HCT116 (cell line): ENCODE measurements around the gene SPACDR. TPM values are rescaled to one million over a fixed set of nuclear protein-coding genes. Genes with fewer than 3 reads are reported as not detected.

Source experiments
- ATAC-seq: fragments of 200-7000 bp; cut with Tn5 transposase; 2 replicates; pipeline ENCODE4 v1.9.1; 2020; ENCODE audit warnings: mild to moderate bottlenecking, moderate library complexity
- BruUV-seq: library from RNA; stranded (reverse); fragments of 400-500 nt; replicated peaks from 2 replicates; lab custom pipeline; 2021; lab: Mats Ljungman, UMichigan
- CTCF ChIA-PET: fragments of 300-600 bp; sonication (Branson Sonifier 250); formaldehyde crosslinking; loops from one replicate; lab custom pipeline; 2021; ENCODE audit warnings: antibody characterized with exemption; lab: Charles Lee
- POLR2A ChIA-PET: fragments of 300-600, 350-600 bp; sonication (Branson Sonifier 250); formaldehyde crosslinking; loops from one replicate; lab custom pipeline; 2021; ENCODE audit warnings: antibody characterized with exemption; lab: Charles Lee
- RAD21 ChIA-PET, 2 experiments: fragments of 300-600 bp; sonication (Branson Sonifier 250); formaldehyde crosslinking; loops; one replicate each; lab custom pipeline; 2023; ENCODE audit warnings: low total read pairs in 2 of 2; ENCODE audit not compliant: uncharacterized antibody in 2 of 2, unreplicated experiment in 2 of 2, low non-redundant PET in 1 of 2; lab: Charles Lee
- DNase-seq: peaks from one replicate; pipeline ENCODE4 v3.0.0-alpha.2; 2010; ENCODE audit warnings: low read depth, low spot score
- H2AFZ ChIP-seq: fragments of 200-600 bp; shearing (Covaris generic), sonication (generic); 2 replicates; pipeline ENCODE4 v1.6.1; 2017; ENCODE audit warnings: low read depth, mixed run types, mixed read lengths, antibody characterized with exemption, low read length; ENCODE audit not compliant: poor library complexity, severe bottlenecking
- H3K27ac ChIP-seq: 2 replicates; pipeline ENCODE4 v1.5.1; 2012; ENCODE audit warnings: low read depth, low read length
- H3K27me3 ChIP-seq: fragments of 200-600 bp; sonication (generic); 2 replicates; pipeline ENCODE4 v1.6.1; 2016; ENCODE audit warnings: mixed run types, low read length, mixed read lengths; ENCODE audit not compliant: insufficient read depth
- H3K36me3 ChIP-seq, 2 experiments: fragments of 200-500 bp in 1 of 2; fragments of 200-600 bp in 1 of 2; sonication (Bioruptor generic) in 1 of 2; sonication (generic) in 1 of 2; 2 replicates each; pipeline versions ENCODE4 v1.5.1 to v1.6.1; 2014 to 2016; ENCODE audit warnings: low read length in 2 of 2, inconsistent platforms in 1 of 2, mixed read lengths in 1 of 2, mixed run types in 1 of 2; ENCODE audit not compliant: insufficient read depth in 2 of 2, control insufficient read depth in 1 of 2
- H3K4me1 ChIP-seq, 2 experiments: fragments of 200-600 bp in 1 of 2; sonication (generic) in 1 of 2; 2 replicates each; pipeline versions ENCODE4 v1.5.1 to v1.6.1; 2012 to 2017; ENCODE audit warnings: low read length in 2 of 2, inconsistent platforms in 1 of 2, mild to moderate bottlenecking in 1 of 2, mixed read lengths in 1 of 2, mixed run types in 1 of 2, moderate library complexity in 1 of 2; ENCODE audit not compliant: insufficient read depth in 2 of 2, control insufficient read depth in 1 of 2
- H3K4me2 ChIP-seq: fragments of 200-600 bp; sonication (generic); 2 replicates; pipeline ENCODE4 v1.6.1; 2017; ENCODE audit warnings: mixed run types, low read length, mixed read lengths
- H3K4me3 ChIP-seq, 2 experiments: fragments of 200-600 bp in 1 of 2; sonication (generic) in 1 of 2; replicated peaks in 1 of 2; 2 replicates each; pipeline ENCODE4 v1.5.1; 2011 to 2016; ENCODE audit warnings: low read length in 2 of 2, control low read depth in 1 of 2, low read depth in 1 of 2, mild to moderate bottlenecking in 1 of 2, mixed read lengths in 1 of 2, mixed run types in 1 of 2
- H3K79me2 ChIP-seq: fragments of 200-600 bp; sonication (generic); 2 replicates; pipeline ENCODE4 v1.6.1; 2017; ENCODE audit warnings: mild to moderate bottlenecking, mixed run types, low read length, moderate library complexity, mixed read lengths; ENCODE audit not compliant: insufficient read depth
- H3K9ac ChIP-seq: fragments of 200-600 bp; sonication (generic); 2 replicates; pipeline ENCODE4 v1.6.1; 2016; ENCODE audit warnings: low read length, mixed read lengths
- H3K9me2 ChIP-seq: fragments of 200-600 bp; sonication (generic), shearing (Covaris generic); 2 replicates; pipeline ENCODE4 v1.6.1; 2017; ENCODE audit warnings: mixed run types, mild to moderate bottlenecking, moderate library complexity; ENCODE audit not compliant: insufficient read depth
- H3K9me3 ChIP-seq, 2 experiments: fragments of 200-500 bp in 1 of 2; fragments of 200-600 bp in 1 of 2; sonication (Bioruptor generic) in 1 of 2; sonication (generic) in 1 of 2; 2 replicates each; pipeline ENCODE4 v1.6.1; 2014 to 2017; ENCODE audit warnings: low read length in 2 of 2, mixed read lengths in 2 of 2, inconsistent platforms in 1 of 2, low read depth in 1 of 2, mild to moderate bottlenecking in 1 of 2, mixed run types in 1 of 2, moderate library complexity in 1 of 2; ENCODE audit not compliant: control insufficient read depth in 1 of 2, insufficient read depth in 1 of 2
- H4K20me1 ChIP-seq: fragments of 200-600 bp; sonication (generic), shearing (Covaris generic); 2 replicates; pipeline ENCODE4 v1.6.1; 2017; ENCODE audit warnings: mixed run types, mild to moderate bottlenecking, moderate library complexity; ENCODE audit not compliant: insufficient read depth
- ATF3 ChIP-seq: IDR thresholded peaks from 2 replicates; pipeline ENCODE4 v1.6.1; 2012
- CBX3 ChIP-seq: IDR thresholded peaks from 2 replicates; pipeline ENCODE4 v1.6.1; 2012; ENCODE audit warnings: low read depth
- CEBPB ChIP-seq: IDR thresholded peaks from 2 replicates; pipeline ENCODE4 v1.6.1; 2012; ENCODE audit warnings: low read depth
- CTCF ChIP-seq, 3 experiments: fragments of 200-600 bp in 1 of 3; sonication (generic) in 1 of 3; IDR thresholded peaks in 2 of 3; conservative IDR thresholded peaks in 1 of 3; 2 replicates each; pipeline ENCODE4 v1.5.1; 2012 to 2017; ENCODE audit warnings: low read depth in 2 of 3, low read length in 2 of 3, antibody characterized with exemption in 1 of 3, borderline replicate concordance in 1 of 3, control low read depth in 1 of 3, mild to moderate bottlenecking in 1 of 3, mixed read lengths in 1 of 3, mixed run types in 1 of 3, moderate library complexity in 1 of 3; ENCODE audit not compliant: insufficient read depth in 1 of 3
- EGR1 ChIP-seq: IDR thresholded peaks from 2 replicates; pipeline ENCODE4 v1.6.1; 2012; ENCODE audit warnings: low read depth
- ELF1 ChIP-seq: IDR thresholded peaks from 2 replicates; pipeline ENCODE4 v1.6.1; 2012; ENCODE audit warnings: low read depth, borderline replicate concordance
- FOSL1 ChIP-seq: IDR thresholded peaks from 2 replicates; pipeline ENCODE4 v1.6.1; 2012; ENCODE audit warnings: low read depth
- JUND ChIP-seq: IDR thresholded peaks from 2 replicates; pipeline ENCODE4 v1.6.1; 2012
- POLR2A ChIP-seq: IDR thresholded peaks from 2 replicates; pipeline ENCODE4 v1.7.0; 2011; ENCODE audit warnings: borderline replicate concordance; ENCODE audit not compliant: insufficient read depth, insufficient read length; ENCODE audit errors: extremely low read depth
- POLR2AphosphoS5 ChIP-seq: IDR thresholded peaks from 2 replicates; pipeline ENCODE4 v1.6.1; 2011; ENCODE audit warnings: mild to moderate bottlenecking, low read depth, low read length, moderate library complexity
- SP1 ChIP-seq: IDR thresholded peaks from 2 replicates; pipeline ENCODE4 v1.6.1; 2012; ENCODE audit warnings: low read depth
- TCF7L2 ChIP-seq: IDR thresholded peaks from 2 replicates; pipeline ENCODE4 v1.7.0; 2011; ENCODE audit warnings: borderline replicate concordance, inconsistent platforms; ENCODE audit not compliant: insufficient read depth, insufficient read length; ENCODE audit errors: extremely low read depth
- ZBTB33 ChIP-seq: IDR thresholded peaks from 2 replicates; pipeline ENCODE4 v1.6.1; 2011; ENCODE audit warnings: mild to moderate bottlenecking, low read length, moderate library complexity; ENCODE audit not compliant: insufficient replicate concordance; ENCODE audit errors: extremely low read depth
- ZFX ChIP-seq: fragments of 450-650 bp; IDR thresholded peaks from 2 replicates; pipeline ENCODE4 v1.6.1; 2017
- intact Hi-C: fragments of 100-400 bp; cut with micrococcal nuclease; formaldehyde crosslinking; loops from 2 replicates; pipeline ENCODE4 v1.10.0; 2022
- total RNA-seq: library from RNA; stranded (reverse); gene quantifications from one replicate; pipeline ENCODE4 v1.2.1, GENCODE V29; 2021; ENCODE audit not compliant: unreplicated experiment

Gene SPACDR
- total RNA-seq, 1 experiment from 2014 or later: 1.7 TPM

- no peak for TF ChIP-seq CTCF (IDR thresholded peaks at IDR 0.05 in 2 of 3, conservative IDR thresholded peaks at IDR 0.05 in 1 of 3; ENCODE audit: borderline replicate concordance in 1 of 3, insufficient read depth in 1 of 3, low read depth in 2 of 3, low read length in 2 of 3)
- peak; percentile 78 for TF ChIP-seq ZFX
- peak; percentile 99 for TF ChIP-seq POLR2A
- no peak for TF ChIP-seq ELF1
- TF ChIP-seq ATF3: no peak
- peak; percentile 8 for TF ChIP-seq ZBTB33
- TF ChIP-seq CEBPB: no peak
- TF ChIP-seq, all 23 proteins: peak for 6
These were observed 35.7 kb downstream of the SPACDR start, which contains the start of gene ZCWPW1 (continued) for GRCh38 chr7:100428199-100428966.

- no peak overlapping the region for H3K4me3 ChIP-seq
- no peaks in the 10 kb centered on the region for H4K20me1 ChIP-seq
- peaks cover 0 to 17% of the 10 kb centered on the region in 2 experiments; a peak in 1 of 4 replicates for H3K36me3 ChIP-seq
- peaks cover 32% of the 10 kb centered on the region for H3K79me2 ChIP-seq
- RAD21 ChIA-PET: no interaction called here
- no TSS peak for BruUV-seq
- CTCF ChIA-PET: interaction anchor here (0.7 to 2.6 kb wide), 4 partner anchors 20 to 52 kb away, joined by 3 to 12 read pairs (median 4); partner anchors contain the start of gene TSC22D4
- no peaks in the 10 kb centered on the region for H3K9me2 ChIP-seq
- no peak overlapping the region for H2AFZ ChIP-seq
- H3K4me1 ChIP-seq: peaks cover 0 to 42% of the 10 kb centered on the region in 2 experiments
- H3K27me3 ChIP-seq: no peaks in the 10 kb centered on the region
- DNase-seq (no peak), ATAC-seq (no peak)
- peak overlapping the region; percentile 99 for H3K27ac ChIP-seq
- H3K9me3 ChIP-seq: no peaks in the 10 kb centered on the region
- intact Hi-C loops: no loop called here
- H3K4me2 ChIP-seq: peak overlapping the region; percentile 89; the same call in 1 of the 2 replicates
- H3K9ac ChIP-seq: no peak overlapping the region
- POLR2A ChIA-PET: interaction anchor here (0.7 to 2.5 kb wide), 10 partner anchors 8 to 279 kb away, joined by 3 to 15 read pairs (median 6); partner anchors contain the start of genes FBXO24, LAMTOR4, LRCH4 and TSC22D4
- TF ChIP-seq CTCF (IDR thresholded peaks at IDR 0.05 in 2 of 3, conservative IDR thresholded peaks at IDR 0.05 in 1 of 3; ENCODE audit: borderline replicate concordance in 1 of 3, insufficient read depth in 1 of 3, low read depth in 2 of 3, low read length in 2 of 3) (no peak), TCF7L2 (no peak), EGR1 (no peak), SP1 (no peak), ELF1 (no peak), ZFX (no peak), JUND (no peak), POLR2AphosphoS5 (no peak), FOSL1 (no peak), CBX3 (no peak)
These were observed 36.3 kb downstream of the SPACDR start for GRCh38 chr7:100427762-100428198.
